ENCODE results near the gene TWSG1. TPM values are rescaled to one million over a fixed set of nuclear protein-coding genes. Genes with fewer than 3 reads are reported as not detected.

TWSG1 gene
- total RNA-seq, 1 donor from 2014 or later: 4.8 TPM

DNA sequence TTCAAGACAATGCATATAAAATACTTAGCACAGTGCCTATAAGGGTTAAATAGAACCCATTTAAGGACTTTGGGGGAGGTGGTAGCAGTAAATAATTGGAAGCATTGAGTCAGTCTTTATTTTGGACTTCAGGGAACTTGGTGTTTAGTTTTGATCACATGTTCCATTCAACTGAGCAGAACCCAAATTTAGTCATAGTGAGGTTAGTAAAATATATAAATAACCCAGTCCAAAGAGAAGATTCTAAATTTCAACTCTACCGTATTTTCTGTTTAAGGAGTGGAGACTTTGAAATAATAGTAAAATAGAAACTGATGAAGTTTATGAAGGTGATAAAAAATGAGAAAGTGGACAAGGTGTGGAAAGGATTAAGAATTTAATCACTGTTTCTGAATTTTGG lies 19.7 kb downstream of the TWSG1 start:
- TF ChIP-seq, protein P1, sequence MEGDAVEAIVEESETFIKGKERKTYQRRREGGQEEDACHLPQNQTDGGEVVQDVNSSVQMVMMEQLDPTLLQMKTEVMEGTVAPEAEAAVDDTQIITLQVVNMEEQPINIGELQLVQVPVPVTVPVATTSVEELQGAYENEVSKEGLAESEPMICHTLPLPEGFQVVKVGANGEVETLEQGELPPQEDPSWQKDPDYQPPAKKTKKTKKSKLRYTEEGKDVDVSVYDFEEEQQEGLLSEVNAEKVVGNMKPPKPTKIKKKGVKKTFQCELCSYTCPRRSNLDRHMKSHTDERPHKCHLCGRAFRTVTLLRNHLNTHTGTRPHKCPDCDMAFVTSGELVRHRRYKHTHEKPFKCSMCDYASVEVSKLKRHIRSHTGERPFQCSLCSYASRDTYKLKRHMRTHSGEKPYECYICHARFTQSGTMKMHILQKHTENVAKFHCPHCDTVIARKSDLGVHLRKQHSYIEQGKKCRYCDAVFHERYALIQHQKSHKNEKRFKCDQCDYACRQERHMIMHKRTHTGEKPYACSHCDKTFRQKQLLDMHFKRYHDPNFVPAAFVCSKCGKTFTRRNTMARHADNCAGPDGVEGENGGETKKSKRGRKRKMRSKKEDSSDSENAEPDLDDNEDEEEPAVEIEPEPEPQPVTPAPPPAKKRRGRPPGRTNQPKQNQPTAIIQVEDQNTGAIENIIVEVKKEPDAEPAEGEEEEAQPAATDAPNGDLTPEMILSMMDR (IDR thresholded peaks at IDR 0.05): no peak
- no peaks in the 10 kb centered on the region for H3K9me3 Mint-ChIP-seq
- no peak overlapping the region for H3K27ac Mint-ChIP-seq
- H3K4me3 Mint-ChIP-seq: no peak overlapping the region
- CTCF ChIA-PET: no interaction called here
- no peaks in the 10 kb centered on the region for H3K36me3 Mint-ChIP-seq (ENCODE audit: low read depth)
- ATAC-seq (ENCODE audit: low read depth) (no peak), DNase-seq (no peak)
- H3K27me3 Mint-ChIP-seq: no peaks in the 10 kb centered on the region
- intact Hi-C loops (cut with micrococcal nuclease): no loop called here
- peaks cover 9% of the 10 kb centered on the region for H3K4me1 Mint-ChIP-seq
- POLR2A ChIA-PET: no interaction called here

DNA sequence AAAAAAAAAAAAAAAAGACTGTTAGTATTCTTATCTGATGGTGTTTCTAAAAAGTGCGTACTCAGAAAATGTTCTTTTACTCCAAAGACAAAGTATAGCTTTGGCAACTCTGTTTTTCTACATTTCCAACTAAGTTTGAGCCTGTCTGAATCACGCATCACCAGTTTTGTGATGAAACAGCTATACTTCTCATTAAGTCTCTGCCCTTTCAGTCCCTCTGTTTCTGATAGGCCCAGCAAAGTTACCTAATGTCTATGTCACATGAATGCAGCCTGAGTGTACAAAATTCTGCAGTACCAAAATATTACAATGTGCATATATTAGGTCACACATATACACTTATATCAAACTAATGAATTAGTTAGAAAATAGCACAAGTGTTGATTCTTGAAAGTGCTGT lies 22.4 kb downstream of the TWSG1 start:
- intact Hi-C loops (cut with micrococcal nuclease): no loop called here
- Mint-ChIP-seq H3K36me3 (ENCODE audit: low read depth) (peaks cover 11% of the 10 kb centered on the region), H3K27me3 (no peaks in the 10 kb centered on the region), H3K4me1 (peaks cover 6% of the 10 kb centered on the region), H3K9me3 (no peaks in the 10 kb centered on the region), H3K27ac (no peak overlapping the region), H3K4me3 (no peak overlapping the region)
- ATAC-seq (ENCODE audit: low read depth): no peak
- ChIA-PET CTCF (interaction anchor here (0.7 kb wide), 1 partner anchor 29 kb away, joined by 3 read pairs; no protein-coding TSS in a partner anchor), POLR2A (no interaction called here)
- DNase-seq: no peak
- TF ChIP-seq, protein P1 (IDR thresholded peaks at IDR 0.05): no peak

DNA sequence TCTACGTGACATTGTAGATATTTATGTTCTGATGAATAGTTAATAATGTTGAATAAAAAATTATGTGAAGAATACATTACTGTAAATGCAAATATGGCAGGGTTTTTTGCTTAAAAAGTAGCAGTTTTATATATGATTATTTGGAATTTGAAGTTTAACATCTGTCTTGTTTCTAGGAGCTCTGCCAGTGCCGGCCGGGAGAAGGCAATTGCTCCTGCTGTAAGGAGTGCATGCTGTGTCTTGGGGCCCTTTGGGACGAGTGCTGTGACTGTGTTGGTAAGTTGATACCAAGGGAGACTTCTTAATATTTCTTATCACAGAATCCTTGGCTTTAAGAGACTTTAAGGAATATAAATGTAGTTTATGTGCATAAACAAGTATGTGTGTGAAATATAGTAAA lies 25.2 kb downstream of the TWSG1 start:
- TF ChIP-seq, protein P1 (IDR thresholded peaks at IDR 0.05): no peak
- ChIA-PET POLR2A (no interaction called here), CTCF (no interaction called here)
- H3K9me3 Mint-ChIP-seq: no peaks in the 10 kb centered on the region
- H3K27me3 Mint-ChIP-seq: no peaks in the 10 kb centered on the region
- DNase-seq: no peak
- no peak for ATAC-seq (ENCODE audit: low read depth)
- no peak overlapping the region for H3K27ac Mint-ChIP-seq
- H3K4me3 Mint-ChIP-seq: no peak overlapping the region
- H3K4me1 Mint-ChIP-seq: no peaks in the 10 kb centered on the region
- H3K36me3 Mint-ChIP-seq (ENCODE audit: low read depth): peaks cover 15% of the 10 kb centered on the region
- intact Hi-C loops (cut with micrococcal nuclease): no loop called here

DNA sequence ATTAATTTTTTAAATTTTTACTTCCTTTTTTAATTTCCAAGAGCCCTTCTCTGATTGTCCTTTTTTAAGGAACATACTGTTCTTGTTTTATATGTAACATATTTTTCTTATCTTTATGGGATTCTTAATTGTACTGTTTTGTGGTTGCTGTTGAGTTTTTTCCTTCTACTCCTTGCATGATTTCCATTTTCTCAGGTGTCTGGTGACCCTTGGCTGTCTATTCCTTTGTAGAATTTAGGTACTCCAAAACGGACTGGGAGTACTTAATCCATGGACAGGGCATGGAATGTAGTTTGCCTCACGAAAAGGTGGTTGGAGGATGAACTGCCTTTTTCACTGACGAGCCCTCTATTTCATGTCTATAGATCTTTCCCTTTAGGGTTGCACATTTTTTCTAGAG lies 26.6 kb downstream of the TWSG1 start:
- peaks cover 15% of the 10 kb centered on the region for H3K36me3 Mint-ChIP-seq (ENCODE audit: low read depth)
- H3K27ac Mint-ChIP-seq: no peak overlapping the region
- no peaks in the 10 kb centered on the region for H3K4me1 Mint-ChIP-seq
- ATAC-seq (ENCODE audit: low read depth) (no peak), DNase-seq (no peak)
- H3K9me3 Mint-ChIP-seq: no peaks in the 10 kb centered on the region
- ChIA-PET POLR2A (no interaction called here), CTCF (no interaction called here)
- intact Hi-C loops (cut with micrococcal nuclease): no loop called here
- TF ChIP-seq, protein P1 (IDR thresholded peaks at IDR 0.05): no peak
- no peaks in the 10 kb centered on the region for H3K27me3 Mint-ChIP-seq
- no peak overlapping the region for H3K4me3 Mint-ChIP-seq

DNA sequence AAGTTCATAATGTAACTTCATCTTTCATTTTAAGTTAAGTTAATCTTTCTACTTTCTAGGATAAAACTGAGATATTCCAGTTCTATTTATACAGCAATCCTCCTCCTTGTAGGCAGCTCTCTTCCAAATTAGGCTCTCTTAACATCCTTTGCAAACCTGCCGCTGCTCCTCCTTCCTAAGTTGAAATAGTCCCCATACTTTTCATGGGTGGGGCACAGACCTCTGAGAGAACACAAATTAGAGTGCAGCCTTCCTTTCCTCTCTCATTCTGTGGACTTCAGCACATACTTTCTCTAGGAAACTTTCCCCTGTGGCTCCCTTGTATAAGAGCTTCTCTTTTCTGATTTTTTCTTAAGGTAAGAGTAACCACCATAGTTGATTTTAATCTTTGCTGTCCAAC lies 28.3 kb downstream of the TWSG1 start:
- TF ChIP-seq, protein P1 (IDR thresholded peaks at IDR 0.05): no peak
- no peak overlapping the region for H3K4me3 Mint-ChIP-seq
- H3K27me3 Mint-ChIP-seq: no peaks in the 10 kb centered on the region
- intact Hi-C loops (cut with micrococcal nuclease): no loop called here
- H3K36me3 Mint-ChIP-seq (ENCODE audit: low read depth): peaks cover 20% of the 10 kb centered on the region
- H3K27ac Mint-ChIP-seq: no peak overlapping the region
- CTCF ChIA-PET: no interaction called here
- DNase-seq (no peak), ATAC-seq (ENCODE audit: low read depth) (no peak)
- peaks cover 2% of the 10 kb centered on the region for H3K9me3 Mint-ChIP-seq
- H3K4me1 Mint-ChIP-seq: no peaks in the 10 kb centered on the region
- POLR2A ChIA-PET: no interaction called here

Data from activated B cell treated with CpG ODN at 0.5 μM for 24 hours (primary cell).